Kidney (tissue), 14 donors: Measurements from ENCODE around the gene FEV. TPM values are rescaled to one million over a fixed set of nuclear protein-coding genes. Genes with fewer than 3 reads are reported as not detected.

ENCODE experiments used
- DNase-seq, 5 donors: peaks; one replicate each; pipeline ENCODE4 v3.0.0-alpha.2; 2013 to 2020
- FAIRE-seq: peaks from 2 replicates; lab custom pipeline; 2012; peaks lifted over from hg19 to GRCh38; lab: Jason Lieb, UNC
- H3K27ac ChIP-seq, 2 donors: one replicate each; pipeline ENCODE4 v1.7.0; 2013; ENCODE audit warnings: low read depth in 2 of 2, low read length in 2 of 2, inconsistent platforms in 1 of 2
- H3K27me3 ChIP-seq: one replicate; pipeline ENCODE4 v1.7.1; 2013; ENCODE audit warnings: low read length, inconsistent platforms; ENCODE audit not compliant: control insufficient read depth, insufficient read depth
- H3K36me3 ChIP-seq, 3 donors: one replicate each; pipeline versions ENCODE4 v1.7.0 to v1.7.1; 2013; ENCODE audit warnings: low read length in 3 of 3, control low read depth in 1 of 3, inconsistent platforms in 1 of 3; ENCODE audit not compliant: insufficient read depth in 3 of 3, control insufficient read depth in 2 of 3
- H3K4me1 ChIP-seq, 3 donors: one replicate each; pipeline versions ENCODE4 v1.7.0 to v1.7.1; 2013; ENCODE audit warnings: low read length in 3 of 3, inconsistent platforms in 1 of 3, low read depth in 1 of 3; ENCODE audit not compliant: control insufficient read depth in 2 of 3, insufficient read depth in 2 of 3
- H3K4me3 ChIP-seq, 3 donors: one replicate each; pipeline versions ENCODE4 v1.7.0 to v1.8.1; 2013; ENCODE audit warnings: low read length in 3 of 3, control low read depth in 1 of 3, inconsistent platforms in 1 of 3
- H3K9ac ChIP-seq, 3 donors: one replicate each; pipeline versions ENCODE4 v1.7.0 to v1.7.1; 2013; ENCODE audit warnings: low read length in 3 of 3, control low read depth in 1 of 3, inconsistent platforms in 1 of 3
- H3K9me3 ChIP-seq, 3 donors: one replicate each; pipeline versions ENCODE4 v1.7.0 to v1.7.1; 2013; ENCODE audit warnings: low read length in 3 of 3, control low read depth in 1 of 3, inconsistent platforms in 1 of 3; ENCODE audit not compliant: control insufficient read depth in 2 of 3, insufficient read depth in 1 of 3
- CTCF ChIP-seq: IDR thresholded peaks from 3 replicates; pipeline ENCODE4 v1.5.1; 2012; ENCODE audit warnings: mild to moderate bottlenecking, moderate library complexity, borderline replicate concordance; ENCODE audit not compliant: insufficient read depth; ENCODE audit errors: extremely low read depth
- intact Hi-C: fragments of 100-400 bp; cut with DNase I; formaldehyde crosslinking; loops from one replicate; pipeline ENCODE4 v1.11.1; 2022
- polyA plus RNA-seq: library from polyadenylated mRNA; stranded (reverse); fragments of 350-450 nt; fragmentation: Illumina TruSeq; extraction: RNeasy Lipid Tissue Mini Kit (QIAGEN cat#74804); gene quantifications from one replicate; pipeline ENCODE4 v1.2.3, GENCODE V29; 2014; ENCODE audit warnings: low read depth, low replicate concordance; ENCODE audit not compliant: insufficient read depth
- total RNA-seq: library from RNA; stranded (reverse); fragmentation: NEBNext Ultra II Directional; extraction: Animal tissue kit (Norgen Biotek cat#: 25700); gene quantifications from one replicate; pipeline ENCODE4 v1.2.1, GENCODE V29; 2021
- donor health status: control.
- donor health status: control.
- donor health status: control.
- donor health status: control.
- donor health status: control.
- donor health status: DM: yes; HTN: yes; CAD: no.
- donor health status: Normal renal cell carcinoma (clear cell type).

FEV gene
- total and polyA plus RNA-seq, 2 donors from 2014 or later, result not detected

GRCh38 chr2:218963601-218964000, 21.4 kb downstream of the FEV start:
- Histone ChIP-seq H3K36me3 (no peaks in the 10 kb centered on the region), H3K27me3 (peaks cover 14% of the 10 kb centered on the region), H3K9me3 (no peaks in the 10 kb centered on the region), H3K4me1 (peaks cover 0 to 6% (median 0%) of the 10 kb centered on the region in 3 donors), H3K9ac (no peak overlapping the region), H3K27ac (no peak overlapping the region), H3K4me3 (no peak overlapping the region)
- TF ChIP-seq CTCF, result no peak
- DNase-seq, result no peak
- FAIRE-seq, result no peak
- intact Hi-C loops, result no loop called here

- peaks cover 14% of the 10 kb centered on the region for H3K27me3 ChIP-seq
- peaks cover 0 to 6% (median 0%) of the 10 kb centered on the region in 3 donors for H3K4me1 ChIP-seq
- no peaks in the 10 kb centered on the region for H3K9me3 ChIP-seq
- intact Hi-C loops, result no loop called here
- no peak overlapping the region for H3K27ac ChIP-seq
- DNase-seq (peak; percentile 91 to 93 (median 91)), FAIRE-seq (no peak)
- TF ChIP-seq CTCF, result no peak
- H3K36me3 ChIP-seq, result no peaks in the 10 kb centered on the region
- no peak overlapping the region for H3K9ac ChIP-seq
- no peak overlapping the region for H3K4me3 ChIP-seq
Measured at GRCh38 chr2:218962859-218963492, 22.0 kb downstream of the FEV start.

- peaks cover 0 to 6% (median 0%) of the 10 kb centered on the region in 3 donors for H3K4me1 ChIP-seq
- intact Hi-C loops, result no loop called here
Measured at GRCh38 chr2:218961651-218962570, 23.1 kb downstream of the FEV start.

More at GRCh38 chr2:218961651-218962570, 23.1 kb downstream of the FEV start:
- Histone ChIP-seq H3K27ac (no peak overlapping the region), H3K27me3 (peaks cover 17% of the 10 kb centered on the region), H3K4me3 (no peak overlapping the region), H3K9ac (no peak overlapping the region), H3K9me3 (no peaks in the 10 kb centered on the region), H3K36me3 (no peaks in the 10 kb centered on the region)
- FAIRE-seq (no peak), DNase-seq (peak in 2 of 5 donors; percentile 51 to 71)
- no peak for TF ChIP-seq CTCF
